SK-N-SH (cell line): ENCODE data around the gene LRRIQ1. TPM values are rescaled to one million over a fixed set of nuclear protein-coding genes. Genes with fewer than 3 reads are reported as not detected.
"Not testable (repeated sequence)": the region's sequence is repeated elsewhere in the genome, so short reads cannot be mapped to it uniquely, and the experiment has no call there.

Experiments
- CTCF ChIA-PET: fragments of 300-600, 350-600 bp; formaldehyde crosslinking; extraction: SDS; loops from one replicate; lab custom pipeline; 2021; lab: Yijun Ruan, JAX
- POLR2A ChIA-PET: fragments of 350-600 bp; sonication (Branson Sonifier 250); formaldehyde crosslinking; extraction: SDS; loops from one replicate; lab custom pipeline; 2020; ENCODE audit warnings: antibody characterized with exemption, inconsistent platforms; lab: Yijun Ruan, JAX
- DNase-seq: peaks from one replicate; pipeline ENCODE4 v3.0.0; 2012
- H2AFZ ChIP-seq: fragments of 200-600 bp; sonication (generic); 2 replicates; pipeline ENCODE4 v1.8.1; 2016; ENCODE audit warnings: antibody characterized with exemption, mild to moderate bottlenecking, low read depth
- H3F3A ChIP-seq: fragments of 200-600 bp; sonication (generic); replicated peaks from 2 replicates; pipeline ENCODE3; 2016; ENCODE audit warnings: antibody characterized with exemption, mild to moderate bottlenecking; ENCODE audit not compliant: insufficient read depth
- H3K27ac ChIP-seq, 2 experiments: fragments of 200-500 bp in 1 of 2; fragments of 200-600 bp in 1 of 2; sonication (Bioruptor generic) in 1 of 2; sonication (generic), shearing (Covaris generic) in 1 of 2; 2 replicates each; pipeline versions ENCODE4 v1.5.1 to v1.6.1; 2014 to 2016; ENCODE audit warnings: low read depth in 2 of 2, inconsistent platforms in 1 of 2, low read length in 1 of 2, mild to moderate bottlenecking in 1 of 2, mixed read lengths in 1 of 2
- H3K27me3 ChIP-seq: fragments of 200-600 bp; sonication (generic), shearing (Covaris generic); 2 replicates; pipeline ENCODE4 v1.6.1; 2016; ENCODE audit warnings: mixed run types; ENCODE audit not compliant: insufficient read depth
- H3K36me3 ChIP-seq, 2 experiments: fragments of 200-500 bp in 1 of 2; fragments of 200-600 bp in 1 of 2; sonication (Bioruptor generic) in 1 of 2; sonication (generic) in 1 of 2; replicated peaks in 1 of 2; 2 replicates each; pipeline versions ENCODE3 to v1.5.1; 2014 to 2016; ENCODE audit warnings: low read length in 1 of 2, mild to moderate bottlenecking in 1 of 2; ENCODE audit not compliant: insufficient read depth in 2 of 2, control insufficient read depth in 1 of 2
- H3K4me1 ChIP-seq, 2 experiments: fragments of 200-500 bp in 1 of 2; fragments of 200-600 bp in 1 of 2; sonication (Bioruptor generic) in 1 of 2; sonication (generic), shearing (Covaris generic) in 1 of 2; 2 replicates each; pipeline versions ENCODE4 v1.5.1 to v1.6.1; 2014 to 2016; ENCODE audit warnings: low read depth in 1 of 2, low read length in 1 of 2, mixed run types in 1 of 2; ENCODE audit not compliant: insufficient read depth in 2 of 2, control insufficient read depth in 1 of 2
- H3K4me2 ChIP-seq: fragments of 200-600 bp; sonication (generic), shearing (Covaris generic); 2 replicates; pipeline ENCODE4 v1.6.1; 2017; ENCODE audit warnings: mixed run types
- H3K4me3 ChIP-seq, 2 experiments: fragments of 200-500 bp in 1 of 2; fragments of 200-600 bp in 1 of 2; sonication (Bioruptor generic) in 1 of 2; sonication (generic), shearing (Covaris generic) in 1 of 2; 2 replicates each; pipeline versions ENCODE4 v1.5.1 to v1.8.1; 2014 to 2016; ENCODE audit warnings: low read depth in 2 of 2, inconsistent platforms in 1 of 2, low read length in 1 of 2, mild to moderate bottlenecking in 1 of 2, mixed read lengths in 1 of 2, moderate library complexity in 1 of 2
- H3K79me2 ChIP-seq: fragments of 200-600 bp; sonication (generic); 2 replicates; pipeline ENCODE4 v1.8.1; 2017; ENCODE audit warnings: mild to moderate bottlenecking; ENCODE audit not compliant: insufficient read depth
- H3K9ac ChIP-seq: fragments of 200-600 bp; sonication (generic); 2 replicates; pipeline ENCODE4 v1.6.1; 2017; ENCODE audit warnings: mixed run types
- H3K9me2 ChIP-seq: fragments of 200-600 bp; sonication (generic); 2 replicates; pipeline ENCODE4 v1.6.1; 2017; ENCODE audit warnings: mixed run types
- H3K9me3 ChIP-seq: fragments of 200-600 bp; sonication (generic); 2 replicates; pipeline ENCODE4 v1.6.1; 2017; ENCODE audit warnings: mixed run types, mild to moderate bottlenecking, moderate library complexity
- H4K20me1 ChIP-seq: fragments of 200-600 bp; sonication (generic); 2 replicates; pipeline ENCODE4 v1.6.1; 2017; ENCODE audit warnings: mild to moderate bottlenecking, mixed run types; ENCODE audit not compliant: insufficient read depth
- CHD2 ChIP-seq: fragments of 150-350 bp; IDR thresholded peaks from 2 replicates; pipeline ENCODE4 v1.6.1; 2018; ENCODE audit warnings: low read length; ENCODE audit not compliant: partially characterized antibody
- EP300 ChIP-seq, 2 experiments: IDR thresholded peaks; 2 replicates each; pipeline versions ENCODE4 v1.4.0 to v1.6.1; 2012; ENCODE audit warnings: borderline replicate concordance in 1 of 2, low read depth in 1 of 2, low read length in 1 of 2
- EZH2phosphoT487 ChIP-seq: fragments of 200-600 bp; sonication (generic); IDR thresholded peaks from 2 replicates; pipeline ENCODE4 v1.6.1; 2017; ENCODE audit warnings: low read depth, mixed run types, mild to moderate bottlenecking, antibody characterized with exemption, moderate library complexity, borderline replicate concordance
- FOSL2 ChIP-seq: IDR thresholded peaks from 2 replicates; pipeline ENCODE4 v1.4.0; 2012; ENCODE audit warnings: low read depth, mild to moderate bottlenecking, moderate library complexity, borderline replicate concordance
- FOXJ3 ChIP-seq: sonication (generic); formaldehyde crosslinking; IDR thresholded peaks from 2 replicates; pipeline ENCODE4 v1.5.1; 2020; ENCODE audit warnings: mild to moderate bottlenecking, missing genetic modification reagents
- GATA2 ChIP-seq: sonication (generic); formaldehyde crosslinking; IDR thresholded peaks from 2 replicates; pipeline ENCODE4 v1.5.0; 2020; ENCODE audit warnings: mild to moderate bottlenecking, missing genetic modification reagents
- IRF3 ChIP-seq: fragments of 150-350 bp; IDR thresholded peaks from 2 replicates; pipeline ENCODE4 v1.6.1; 2016; ENCODE audit warnings: mild to moderate bottlenecking, low read depth, low read length
- JUND ChIP-seq: IDR thresholded peaks from 2 replicates; pipeline ENCODE4 v1.4.0; 2012
- MEF2A ChIP-seq: IDR thresholded peaks from 2 replicates; pipeline ENCODE4 v1.4.0; 2012; ENCODE audit warnings: low read depth, borderline replicate concordance
- MXI1 ChIP-seq: IDR thresholded peaks from 2 replicates; pipeline ENCODE4 v1.6.1; 2012; ENCODE audit warnings: mild to moderate bottlenecking, low read depth, low read length, improper control_type of control experiment
- NFIC ChIP-seq: IDR thresholded peaks from 2 replicates; pipeline ENCODE4 v1.4.0; 2012; ENCODE audit warnings: borderline replicate concordance
- POLR2AphosphoS5 ChIP-seq: IDR thresholded peaks from 2 replicates; pipeline ENCODE4 v1.6.1; 2012; ENCODE audit warnings: low read depth, low read length
- REST ChIP-seq: IDR thresholded peaks from 2 replicates; pipeline ENCODE4 v1.6.1; 2012; ENCODE audit warnings: mild to moderate bottlenecking, low read depth, low read length, moderate library complexity
- SIN3A ChIP-seq: IDR thresholded peaks from 2 replicates; pipeline ENCODE4 v1.6.1; 2012; ENCODE audit warnings: low read depth, mild to moderate bottlenecking, low read length, moderate library complexity, borderline replicate concordance
- SMC3 ChIP-seq: IDR thresholded peaks from 2 replicates; pipeline ENCODE4 v1.6.1; 2012; ENCODE audit warnings: low read depth, low read length, improper control_type of control experiment
- TAF1 ChIP-seq: IDR thresholded peaks from 2 replicates; pipeline ENCODE4 v1.6.1; 2012; ENCODE audit warnings: low read depth, mild to moderate bottlenecking, low read length, moderate library complexity, borderline replicate concordance
- TCF12 ChIP-seq: IDR thresholded peaks from 2 replicates; pipeline ENCODE4 v1.4.0; 2012
- TEAD4 ChIP-seq: IDR thresholded peaks from 2 replicates; pipeline ENCODE4 v1.4.0; 2012; ENCODE audit warnings: mild to moderate bottlenecking, borderline replicate concordance; ENCODE audit not compliant: insufficient read depth
- USF1 ChIP-seq: IDR thresholded peaks from 2 replicates; pipeline ENCODE4 v1.4.0; 2012; ENCODE audit warnings: low read depth, borderline replicate concordance
- WGBS: methylation state at CpG from one replicate; pipeline ENCODE4 v1.1.6; 2017; ENCODE audit warnings: low lambda C conversion rate; 5-methylcytosine and 5-hydroxymethylcytosine counted together
- polyA plus RNA-seq, 3 experiments: library from polyadenylated mRNA; depleted of rRNA; stranded (reverse); fragments of >200 nt; gene quantifications; 2 replicates each; pipeline ENCODE4 v1.2.3, GENCODE V29; 2012

The LRRIQ1 gene
- polyA plus RNA-seq, 1 of the 3 experiments (the other 2 are of a cell fraction), result 0.39 TPM

GRCh38 chr12:85004204-85004603 lies 31.9 kb upstream of the LRRIQ1 start:
- no peak overlapping the region for H3K4me2 ChIP-seq
- H3K79me2 ChIP-seq, result no peaks in the 10 kb centered on the region
- no peaks in the 10 kb centered on the region for H3K36me3 ChIP-seq
- no peaks in the 10 kb centered on the region for H3K4me1 ChIP-seq
- ChIA-PET POLR2A (no interaction called here), CTCF (no interaction called here)
- H3K4me3 ChIP-seq, result no peak overlapping the region
- no peak for DNase-seq
- TF ChIP-seq IRF3, result no peak
- TF ChIP-seq CHD2, result no peak
- no peak for TF ChIP-seq FOXJ3 (CRISPR knock-in tag)
- TF ChIP-seq NFIC, result no peak
- TF ChIP-seq TEAD4, result no peak
- no peak for TF ChIP-seq MXI1
- no peak for TF ChIP-seq FOSL2
- TF ChIP-seq REST, result no peak
- TF ChIP-seq EP300 (IDR thresholded peaks at IDR 0.05; ENCODE audit: borderline replicate concordance in 1 of 2, low read depth in 1 of 2, low read length in 1 of 2), result no peak
- no peak for TF ChIP-seq EZH2phosphoT487
- TF ChIP-seq GATA2, result no peak
- no peak for TF ChIP-seq MEF2A
- no peak for TF ChIP-seq SIN3A
- TF ChIP-seq TAF1, result no peak
- TF ChIP-seq JUND, result no peak
- TF ChIP-seq POLR2AphosphoS5, result no peak
- TF ChIP-seq TCF12, result no peak
- no peak for TF ChIP-seq USF1
- no peak for TF ChIP-seq SMC3
- no peaks in the 10 kb centered on the region for H3K9me3 ChIP-seq
- no peak overlapping the region for H3K9ac ChIP-seq
- no peaks in the 10 kb centered on the region for H4K20me1 ChIP-seq
- H3F3A ChIP-seq, result no peaks in the 10 kb centered on the region
- H3K27ac ChIP-seq, result no peak overlapping the region
- no peak overlapping the region for H2AFZ ChIP-seq
- no peaks in the 10 kb centered on the region for H3K27me3 ChIP-seq
- H3K9me2 ChIP-seq, result no peaks in the 10 kb centered on the region

GRCh38 chr12:85005047-85005446 lies 31.1 kb upstream of the LRRIQ1 start:
- H3K27ac ChIP-seq, H3K36me3 ChIP-seq, H3K4me3 ChIP-seq, POLR2A ChIA-PET, H3F3A ChIP-seq, H3K79me2 ChIP-seq, H3K4me2 ChIP-seq, H4K20me1 ChIP-seq, H3K9me3 ChIP-seq, H3K27me3 ChIP-seq, CTCF ChIA-PET, H2AFZ ChIP-seq, H3K4me1 ChIP-seq, H3K9me2 ChIP-seq, DNase-seq, H3K9ac ChIP-seq: not testable (repeated sequence)
- 60% methylated on average over 2 of the region's 2 CpGs for WGBS
